Measurements from ENCODE around the gene FOXC2.

DNA sequence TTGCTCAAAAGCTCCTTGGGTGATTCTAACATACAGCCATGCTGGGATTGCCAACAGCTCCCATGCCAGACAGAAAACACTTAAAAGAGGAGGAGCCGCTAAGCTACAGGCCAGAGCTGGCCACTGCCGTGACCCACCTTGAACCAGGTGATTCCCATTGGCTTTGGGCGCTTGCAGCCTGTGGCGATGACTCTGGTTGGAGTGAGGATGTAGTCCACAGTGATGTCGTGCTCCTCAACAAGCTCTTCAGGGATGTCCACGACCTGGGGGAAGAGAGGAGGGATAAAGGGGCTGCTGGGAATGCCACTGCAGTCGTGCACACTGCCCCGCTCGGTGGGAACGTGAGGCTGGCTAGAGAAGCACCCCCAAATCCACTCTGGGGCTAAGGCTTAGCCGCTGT, 25.1 kb upstream of the FOXC2 start:
- TF ChIP-seq, protein P1, sequence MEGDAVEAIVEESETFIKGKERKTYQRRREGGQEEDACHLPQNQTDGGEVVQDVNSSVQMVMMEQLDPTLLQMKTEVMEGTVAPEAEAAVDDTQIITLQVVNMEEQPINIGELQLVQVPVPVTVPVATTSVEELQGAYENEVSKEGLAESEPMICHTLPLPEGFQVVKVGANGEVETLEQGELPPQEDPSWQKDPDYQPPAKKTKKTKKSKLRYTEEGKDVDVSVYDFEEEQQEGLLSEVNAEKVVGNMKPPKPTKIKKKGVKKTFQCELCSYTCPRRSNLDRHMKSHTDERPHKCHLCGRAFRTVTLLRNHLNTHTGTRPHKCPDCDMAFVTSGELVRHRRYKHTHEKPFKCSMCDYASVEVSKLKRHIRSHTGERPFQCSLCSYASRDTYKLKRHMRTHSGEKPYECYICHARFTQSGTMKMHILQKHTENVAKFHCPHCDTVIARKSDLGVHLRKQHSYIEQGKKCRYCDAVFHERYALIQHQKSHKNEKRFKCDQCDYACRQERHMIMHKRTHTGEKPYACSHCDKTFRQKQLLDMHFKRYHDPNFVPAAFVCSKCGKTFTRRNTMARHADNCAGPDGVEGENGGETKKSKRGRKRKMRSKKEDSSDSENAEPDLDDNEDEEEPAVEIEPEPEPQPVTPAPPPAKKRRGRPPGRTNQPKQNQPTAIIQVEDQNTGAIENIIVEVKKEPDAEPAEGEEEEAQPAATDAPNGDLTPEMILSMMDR (IDR thresholded peaks at IDR 0.05): no peak
- no peak for TF ChIP-seq POLR2A (IDR thresholded peaks at IDR 0.05)

Data from heart left ventricle (tissue), 13 donors.